ENCODE data around the gene B9D2. TPM values are rescaled to one million over a fixed set of nuclear protein-coding genes. Genes with fewer than 3 reads are reported as not detected.

The B9D2 gene
- total and polyA plus RNA-seq, 2 donors (not counting 1 experiment from before 2014, with no cell fraction given) = 2.3 to 5.3 TPM

DNA sequence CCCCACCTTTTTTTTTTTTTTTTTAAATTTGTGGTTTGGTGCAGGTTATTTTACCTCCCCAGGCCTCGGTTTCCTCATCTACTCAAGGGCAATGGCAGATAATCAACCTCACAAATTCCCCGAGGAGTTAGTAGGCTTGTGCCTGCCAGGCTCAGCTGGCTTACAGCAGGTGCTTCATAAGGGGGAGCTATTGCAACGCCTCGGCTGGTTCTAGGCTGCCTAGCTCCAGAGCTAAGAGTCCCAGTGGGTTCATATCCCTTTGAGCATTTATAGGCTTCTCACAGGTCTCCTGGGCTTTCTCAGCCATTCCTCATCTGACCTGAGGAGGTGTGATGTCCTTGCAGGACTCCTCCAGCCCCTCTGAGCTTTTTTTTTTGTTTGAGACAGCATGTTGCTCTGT, 44.3 kb upstream of the B9D2 start:
- no peak for TF ChIP-seq EZH2 (IDR thresholded peaks at IDR 0.05; ENCODE audit: low read length, missing control alignments)
- TF ChIP-seq, protein P1, sequence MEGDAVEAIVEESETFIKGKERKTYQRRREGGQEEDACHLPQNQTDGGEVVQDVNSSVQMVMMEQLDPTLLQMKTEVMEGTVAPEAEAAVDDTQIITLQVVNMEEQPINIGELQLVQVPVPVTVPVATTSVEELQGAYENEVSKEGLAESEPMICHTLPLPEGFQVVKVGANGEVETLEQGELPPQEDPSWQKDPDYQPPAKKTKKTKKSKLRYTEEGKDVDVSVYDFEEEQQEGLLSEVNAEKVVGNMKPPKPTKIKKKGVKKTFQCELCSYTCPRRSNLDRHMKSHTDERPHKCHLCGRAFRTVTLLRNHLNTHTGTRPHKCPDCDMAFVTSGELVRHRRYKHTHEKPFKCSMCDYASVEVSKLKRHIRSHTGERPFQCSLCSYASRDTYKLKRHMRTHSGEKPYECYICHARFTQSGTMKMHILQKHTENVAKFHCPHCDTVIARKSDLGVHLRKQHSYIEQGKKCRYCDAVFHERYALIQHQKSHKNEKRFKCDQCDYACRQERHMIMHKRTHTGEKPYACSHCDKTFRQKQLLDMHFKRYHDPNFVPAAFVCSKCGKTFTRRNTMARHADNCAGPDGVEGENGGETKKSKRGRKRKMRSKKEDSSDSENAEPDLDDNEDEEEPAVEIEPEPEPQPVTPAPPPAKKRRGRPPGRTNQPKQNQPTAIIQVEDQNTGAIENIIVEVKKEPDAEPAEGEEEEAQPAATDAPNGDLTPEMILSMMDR (conservative IDR thresholded peaks at IDR 0.05 in 1 of 2, IDR thresholded peaks at IDR 0.05 in 1 of 2; ENCODE audit: low read depth in 1 of 2, low read length in 2 of 2) = no peak

GRCh38 chr19:41407271-41407670, 43.3 kb upstream of the B9D2 start:
- Histone ChIP-seq H3K9me3 (ENCODE audit: control insufficient read depth, insufficient read depth, low read depth, low read length) (no peaks in the 10 kb centered on the region), H4K20me1 (ENCODE audit: control insufficient read depth, extremely low read depth, insufficient read depth, low read length) (no peaks in the 10 kb centered on the region), H3K4me1 (ENCODE audit: control insufficient read depth, extremely low read depth, insufficient read depth, low read length) (no peaks in the 10 kb centered on the region), H3K27me3 (ENCODE audit: control insufficient read depth, insufficient read depth, low read length) (no peaks in the 10 kb centered on the region), H3K79me2 (ENCODE audit: control insufficient read depth, insufficient read depth, low read length) (no peaks in the 10 kb centered on the region), H3K4me3 (replicated peaks in 1 of 4; ENCODE audit: control extremely low read depth in 1 of 4, insufficient read depth in 1 of 4, low read depth in 3 of 4, low read length in 4 of 4) (no peak overlapping the region), H2AFZ (ENCODE audit: low read length) (no peak overlapping the region), H3K27ac (ENCODE audit: insufficient read depth, low read length) (no peak overlapping the region), H3K9ac (ENCODE audit: insufficient read depth, low read length) (no peak overlapping the region), H3K4me2 (ENCODE audit: extremely low read depth, insufficient read depth, low read length) (no peak overlapping the region), H3K36me3 (ENCODE audit: control insufficient read depth, insufficient read depth, low read length) (no peaks in the 10 kb centered on the region)
- TF ChIP-seq, protein P1 (conservative IDR thresholded peaks at IDR 0.05 in 1 of 2, IDR thresholded peaks at IDR 0.05 in 1 of 2; ENCODE audit: low read depth in 1 of 2, low read length in 2 of 2) = no peak
- TF ChIP-seq EZH2 (IDR thresholded peaks at IDR 0.05; ENCODE audit: low read length, missing control alignments) = no peak
- peak in 1 of 2 donors; percentile 44 for DNase-seq (ENCODE audit: low read depth in 2 of 2)

More for the DNA sequence above, 44.3 kb upstream of the B9D2 start:
- no peak overlapping the region for H3K4me3 ChIP-seq (replicated peaks in 1 of 4; ENCODE audit: control extremely low read depth in 1 of 4, insufficient read depth in 1 of 4, low read depth in 3 of 4, low read length in 4 of 4)
- H3K9ac ChIP-seq (ENCODE audit: insufficient read depth, low read length) = no peak overlapping the region
- H2AFZ ChIP-seq (ENCODE audit: low read length) = no peak overlapping the region
- H3K4me2 ChIP-seq (ENCODE audit: extremely low read depth, insufficient read depth, low read length) = no peak overlapping the region
- DNase-seq (ENCODE audit: low read depth in 2 of 2) = no peak
- no peaks in the 10 kb centered on the region for H3K4me1 ChIP-seq (ENCODE audit: control insufficient read depth, extremely low read depth, insufficient read depth, low read length)
- no peaks in the 10 kb centered on the region for H3K9me3 ChIP-seq (ENCODE audit: control insufficient read depth, insufficient read depth, low read depth, low read length)
- no peaks in the 10 kb centered on the region for H4K20me1 ChIP-seq (ENCODE audit: control insufficient read depth, extremely low read depth, insufficient read depth, low read length)
- no peak overlapping the region for H3K27ac ChIP-seq (ENCODE audit: insufficient read depth, low read length)
- no peaks in the 10 kb centered on the region for H3K27me3 ChIP-seq (ENCODE audit: control insufficient read depth, insufficient read depth, low read length)
- H3K79me2 ChIP-seq (ENCODE audit: control insufficient read depth, insufficient read depth, low read length) = no peaks in the 10 kb centered on the region
- no peaks in the 10 kb centered on the region for H3K36me3 ChIP-seq (ENCODE audit: control insufficient read depth, insufficient read depth, low read length)

GRCh38 chr19:41405776-41406175, 41.8 kb upstream of the B9D2 start:
- Histone ChIP-seq H3K79me2 (ENCODE audit: control insufficient read depth, insufficient read depth, low read length) (no peaks in the 10 kb centered on the region), H3K27me3 (ENCODE audit: control insufficient read depth, insufficient read depth, low read length) (no peaks in the 10 kb centered on the region), H3K4me1 (ENCODE audit: control insufficient read depth, extremely low read depth, insufficient read depth, low read length) (no peaks in the 10 kb centered on the region), H3K9me3 (ENCODE audit: control insufficient read depth, insufficient read depth, low read depth, low read length) (no peaks in the 10 kb centered on the region), H3K4me3 (replicated peaks in 1 of 4; ENCODE audit: control extremely low read depth in 1 of 4, insufficient read depth in 1 of 4, low read depth in 3 of 4, low read length in 4 of 4) (no peak overlapping the region), H3K27ac (ENCODE audit: insufficient read depth, low read length) (no peak overlapping the region), H3K4me2 (ENCODE audit: extremely low read depth, insufficient read depth, low read length) (no peak overlapping the region), H2AFZ (ENCODE audit: low read length) (no peak overlapping the region), H3K36me3 (ENCODE audit: control insufficient read depth, insufficient read depth, low read length) (no peaks in the 10 kb centered on the region), H4K20me1 (ENCODE audit: control insufficient read depth, extremely low read depth, insufficient read depth, low read length) (no peaks in the 10 kb centered on the region), H3K9ac (ENCODE audit: insufficient read depth, low read length) (no peak overlapping the region)
- TF ChIP-seq EZH2 (IDR thresholded peaks at IDR 0.05; ENCODE audit: low read length, missing control alignments) = no peak
- TF ChIP-seq, protein P1 (conservative IDR thresholded peaks at IDR 0.05 in 1 of 2, IDR thresholded peaks at IDR 0.05 in 1 of 2; ENCODE audit: low read depth in 1 of 2, low read length in 2 of 2) = no peak
- no peak for DNase-seq (ENCODE audit: low read depth in 2 of 2)
